A673 (cell line): ENCODE data around the gene PIGV.

Experiments
- EZH2 ChIP-seq: fragments of 200-600 bp; sonication (generic); IDR thresholded peaks from 2 replicates; pipeline ENCODE4 v1.6.1; 2017; ENCODE audit warnings: borderline replicate concordance, low read depth, mild to moderate bottlenecking, mixed read lengths, antibody characterized with exemption, low read length; ENCODE audit not compliant: poor library complexity, severe bottlenecking
- TF ChIP-seq, protein P1 (sequence below): fragments of 300-800, 200-600 bp; sonication (generic); conservative IDR thresholded peaks from 2 replicates; pipeline ENCODE4 v1.5.1; 2017; ENCODE audit warnings: low read depth, mild to moderate bottlenecking, antibody characterized with exemption, low read length, moderate library complexity, mixed read lengths

DNA sequence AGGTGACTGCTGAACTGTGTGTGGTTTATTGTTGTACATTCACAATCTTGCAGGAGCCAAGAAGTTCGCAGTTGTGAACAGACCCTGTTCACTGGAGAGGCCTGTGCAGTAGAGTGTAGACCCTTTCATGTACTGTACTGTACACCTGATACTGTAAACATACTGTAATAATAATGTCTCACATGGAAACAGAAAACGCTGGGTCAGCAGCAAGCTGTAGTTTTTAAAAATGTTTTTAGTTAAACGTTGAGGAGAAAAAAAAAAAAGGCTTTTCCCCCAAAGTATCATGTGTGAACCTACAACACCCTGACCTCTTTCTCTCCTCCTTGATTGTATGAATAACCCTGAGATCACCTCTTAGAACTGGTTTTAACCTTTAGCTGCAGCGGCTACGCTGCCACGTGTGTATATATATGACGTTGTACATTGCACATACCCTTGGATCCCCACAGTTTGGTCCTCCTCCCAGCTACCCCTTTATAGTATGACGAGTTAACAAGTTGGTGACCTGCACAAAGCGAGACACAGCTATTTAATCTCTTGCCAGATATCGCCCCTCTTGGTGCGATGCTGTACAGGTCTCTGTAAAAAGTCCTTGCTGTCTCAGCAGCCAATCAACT, 6.4 kb upstream of the PIGV start:
- TF ChIP-seq, protein P1, sequence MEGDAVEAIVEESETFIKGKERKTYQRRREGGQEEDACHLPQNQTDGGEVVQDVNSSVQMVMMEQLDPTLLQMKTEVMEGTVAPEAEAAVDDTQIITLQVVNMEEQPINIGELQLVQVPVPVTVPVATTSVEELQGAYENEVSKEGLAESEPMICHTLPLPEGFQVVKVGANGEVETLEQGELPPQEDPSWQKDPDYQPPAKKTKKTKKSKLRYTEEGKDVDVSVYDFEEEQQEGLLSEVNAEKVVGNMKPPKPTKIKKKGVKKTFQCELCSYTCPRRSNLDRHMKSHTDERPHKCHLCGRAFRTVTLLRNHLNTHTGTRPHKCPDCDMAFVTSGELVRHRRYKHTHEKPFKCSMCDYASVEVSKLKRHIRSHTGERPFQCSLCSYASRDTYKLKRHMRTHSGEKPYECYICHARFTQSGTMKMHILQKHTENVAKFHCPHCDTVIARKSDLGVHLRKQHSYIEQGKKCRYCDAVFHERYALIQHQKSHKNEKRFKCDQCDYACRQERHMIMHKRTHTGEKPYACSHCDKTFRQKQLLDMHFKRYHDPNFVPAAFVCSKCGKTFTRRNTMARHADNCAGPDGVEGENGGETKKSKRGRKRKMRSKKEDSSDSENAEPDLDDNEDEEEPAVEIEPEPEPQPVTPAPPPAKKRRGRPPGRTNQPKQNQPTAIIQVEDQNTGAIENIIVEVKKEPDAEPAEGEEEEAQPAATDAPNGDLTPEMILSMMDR = no peak
- no peak for TF ChIP-seq EZH2
